ENCODE data around the gene SMAD4. TPM values are rescaled to one million over a fixed set of nuclear protein-coding genes. Genes with fewer than 3 reads are reported as not detected.
"Not testable (repeated sequence)": the region's sequence is repeated elsewhere in the genome, so short reads cannot be mapped to it uniquely, and the experiment has no call there.

The SMAD4 gene
- total RNA-seq = 90.9 TPM
- long read RNA-seq, full-length matches to known transcripts = 110 of 136 reads
- long read RNA-seq, partial matches to known transcripts = 14 of 136 reads
- long read RNA-seq, other reads (novel, unspliced or antisense) = 12 of 136 reads

DNA sequence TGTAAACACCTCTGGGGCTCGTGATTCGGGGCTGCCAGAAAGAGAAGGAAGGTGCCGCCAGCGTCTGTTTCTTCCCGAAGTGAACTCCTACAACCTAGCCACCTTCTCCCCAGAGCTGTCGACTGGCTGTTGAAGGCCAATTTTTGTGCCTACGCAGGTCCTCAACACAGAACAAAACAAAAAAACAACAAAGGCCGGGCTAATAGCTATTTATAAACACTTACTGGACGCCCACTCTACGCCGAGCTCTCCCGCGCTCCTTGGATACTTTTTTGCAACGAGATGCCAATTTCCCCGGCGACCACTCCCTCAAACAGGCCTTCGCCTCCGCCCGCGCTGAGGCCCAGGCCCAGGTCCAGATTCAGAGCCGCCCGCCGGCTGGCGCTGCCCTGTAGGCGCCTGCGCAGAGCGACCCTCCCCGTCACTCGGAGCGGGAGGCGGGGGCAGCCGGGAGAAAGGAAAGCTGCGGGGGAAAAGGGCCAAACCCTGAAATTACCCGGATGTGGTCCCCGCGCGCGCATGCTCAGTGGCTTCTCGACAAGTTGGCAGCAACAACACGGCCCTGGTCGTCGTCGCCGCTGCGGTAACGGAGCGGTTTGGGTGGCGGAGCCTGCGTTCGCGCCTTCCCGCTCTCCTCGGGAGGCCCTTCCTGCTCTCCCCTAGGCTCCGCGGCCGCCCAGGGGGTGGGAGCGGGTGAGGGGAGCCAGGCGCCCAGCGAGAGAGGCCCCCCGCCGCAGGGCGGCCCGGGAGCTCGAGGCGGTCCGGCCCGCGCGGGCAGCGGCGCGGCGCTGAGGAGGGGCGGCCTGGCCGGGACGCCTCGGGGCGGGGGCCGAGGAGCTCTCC is at the start of gene SMAD4:
Gene SMAD4, plus strand, starts transcription at position 520 of the 843 bp plus-strand sequence. CDS start 16,834 bp downstream, outside the sequence.
- peak; percentile 96 for ATAC-seq (ENCODE audit: poor library complexity)
- intact Hi-C loops (cut with DNase I) = no loop called here
- peak; percentile 97 for DNase-seq

GRCh38 chr18:50981381-50981780 is 48.6 kb upstream of the SMAD4 start:
- intact Hi-C loops (cut with DNase I) = no loop called here
- ATAC-seq (ENCODE audit: poor library complexity) (no peak), DNase-seq (no peak)

DNA sequence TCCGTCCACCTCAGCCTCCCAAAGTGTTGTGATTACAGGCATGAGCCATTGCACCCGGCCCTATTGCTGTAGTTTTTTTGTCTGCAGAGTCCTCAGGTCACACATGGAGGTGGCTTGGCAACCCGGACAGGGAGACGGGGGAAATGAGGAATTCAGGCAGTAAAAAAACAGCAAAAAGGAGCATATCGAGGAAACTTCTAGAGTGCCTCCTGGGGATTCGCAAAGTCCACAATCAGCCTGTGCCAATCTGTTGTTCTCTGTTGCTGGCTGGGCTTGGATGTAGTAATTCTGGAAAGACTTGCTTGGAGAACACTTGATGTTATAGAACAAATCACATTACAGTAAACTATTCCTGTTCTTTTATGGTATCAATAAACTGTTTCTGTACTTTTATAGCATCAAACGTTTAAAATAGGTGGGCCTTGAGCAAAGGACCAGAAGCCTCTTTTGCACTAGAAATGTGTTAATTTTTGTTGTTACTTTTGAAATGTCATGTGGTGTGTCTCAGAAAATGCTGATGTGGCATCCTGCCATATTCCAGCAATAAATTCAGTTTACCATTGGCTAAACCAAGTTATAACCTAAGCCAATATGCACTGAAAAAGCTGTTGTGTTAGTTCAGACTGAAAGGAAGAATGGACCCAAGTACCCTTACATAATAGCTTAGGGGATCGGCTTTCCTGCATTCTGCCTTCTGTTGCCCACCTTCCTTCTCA is 47.8 kb upstream of the SMAD4 start:
- DNase-seq (no peak), ATAC-seq (ENCODE audit: poor library complexity) (no peak)
- intact Hi-C loops (cut with DNase I) = no loop called here

- DNase-seq = no peak
- no peak for ATAC-seq (ENCODE audit: poor library complexity)
- intact Hi-C loops (cut with DNase I) = no loop called here
Measured at GRCh38 chr18:50982802-50983179, 47.2 kb upstream of the SMAD4 start.

GRCh38 chr18:50986360-50987087 is 43.5 kb upstream of the SMAD4 start:
- ATAC-seq (ENCODE audit: poor library complexity) = no peak
- intact Hi-C loops (cut with DNase I) = no loop called here

DNA sequence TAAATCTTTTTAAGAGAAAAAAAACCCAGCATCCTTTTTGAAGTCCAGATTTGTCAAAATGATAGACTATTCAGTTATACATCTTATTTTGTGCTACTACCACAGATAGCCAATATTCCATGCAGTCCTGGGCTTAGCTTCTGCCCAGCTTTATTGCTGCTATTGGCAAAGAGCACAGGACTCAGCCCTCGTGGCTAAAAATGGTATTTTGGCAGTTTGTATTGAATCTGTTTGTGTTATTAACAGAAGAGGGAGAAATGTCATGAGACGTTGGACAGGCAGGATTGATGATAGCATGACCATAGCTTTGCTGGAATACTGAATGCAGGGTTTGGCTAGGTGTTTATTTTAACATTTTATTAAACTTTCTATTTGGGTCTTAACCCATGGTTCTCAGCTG is 42.8 kb upstream of the SMAD4 start:
- intact Hi-C loops (cut with DNase I) = no loop called here
- ATAC-seq (ENCODE audit: poor library complexity) = no peak
- DNase-seq = no peak

More at GRCh38 chr18:50986360-50987087, 43.5 kb upstream of the SMAD4 start:
- no peak for DNase-seq

DNA sequence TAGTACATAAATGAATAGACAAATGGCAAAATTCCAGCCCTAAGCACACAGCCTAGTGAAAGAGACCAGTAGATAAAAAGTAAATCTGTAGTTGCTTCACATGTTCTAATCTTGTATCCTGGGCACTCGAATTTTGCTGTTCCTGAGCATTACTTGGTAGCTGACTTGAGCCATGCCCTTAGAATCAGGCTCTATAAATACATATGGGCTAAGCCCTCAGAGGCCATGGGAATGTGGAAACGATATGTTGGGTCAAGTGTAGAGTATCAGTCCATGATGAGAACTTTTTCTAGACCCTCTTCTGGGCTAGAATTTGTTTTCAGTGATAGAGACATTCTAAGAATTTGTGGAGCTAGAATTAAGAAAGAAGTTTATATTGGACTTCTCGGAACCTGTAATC is 40.3 kb upstream of the SMAD4 start:
- no peak for DNase-seq
- intact Hi-C loops (cut with DNase I) = no loop called here
- ATAC-seq (ENCODE audit: poor library complexity) = no peak

DNA sequence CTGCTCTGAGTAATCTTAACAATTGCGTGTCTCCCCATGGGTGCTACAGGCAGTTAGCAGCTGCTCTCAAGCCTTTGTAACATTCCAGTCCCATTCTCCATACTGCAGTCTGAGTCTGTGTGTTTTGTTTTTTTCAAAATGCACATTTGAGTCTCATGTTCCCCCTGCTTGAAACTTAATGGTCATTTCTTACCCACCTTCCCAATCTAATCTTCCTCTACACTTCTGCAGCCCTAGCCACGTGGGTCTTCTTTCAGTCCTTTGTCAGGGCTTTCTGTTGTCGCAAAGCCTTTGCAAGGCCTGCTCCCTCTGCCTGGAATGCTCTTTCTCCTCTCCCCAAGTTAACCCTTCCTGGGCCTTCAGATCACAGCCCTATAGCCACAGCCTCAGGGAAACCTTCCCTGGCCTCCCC is 37.7 kb upstream of the SMAD4 start:
- intact Hi-C loops (cut with DNase I) = no loop called here
- ATAC-seq (ENCODE audit: poor library complexity) = no peak
- DNase-seq = no peak

DNA sequence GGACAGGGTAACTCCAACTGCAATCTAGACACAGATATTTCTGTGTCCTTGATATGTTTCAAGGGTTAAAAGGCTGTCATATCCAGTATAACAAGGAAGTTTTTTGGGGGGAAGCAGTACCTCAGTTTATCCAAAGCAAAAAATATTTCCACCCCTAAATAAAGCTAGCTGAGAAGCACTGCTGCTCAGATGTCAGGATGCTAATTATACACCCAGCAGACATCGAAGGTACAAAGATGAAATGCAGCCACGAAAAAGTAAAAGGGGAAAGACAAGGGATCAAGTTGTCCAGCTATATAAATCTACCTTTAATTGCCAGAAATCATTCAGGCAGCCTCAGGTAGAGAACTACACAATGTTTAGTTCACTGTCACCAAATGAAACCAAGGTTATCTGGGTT is 36.0 kb upstream of the SMAD4 start:
- no peak for ATAC-seq (ENCODE audit: poor library complexity)
- intact Hi-C loops (cut with DNase I) = no loop called here
- DNase-seq = no peak

- DNase-seq; intact Hi-C loops (cut with DNase I); ATAC-seq (ENCODE audit: poor library complexity): not testable (repeated sequence)
Measured at GRCh38 chr18:51003174-51003573, 26.8 kb upstream of the SMAD4 start.

DNA sequence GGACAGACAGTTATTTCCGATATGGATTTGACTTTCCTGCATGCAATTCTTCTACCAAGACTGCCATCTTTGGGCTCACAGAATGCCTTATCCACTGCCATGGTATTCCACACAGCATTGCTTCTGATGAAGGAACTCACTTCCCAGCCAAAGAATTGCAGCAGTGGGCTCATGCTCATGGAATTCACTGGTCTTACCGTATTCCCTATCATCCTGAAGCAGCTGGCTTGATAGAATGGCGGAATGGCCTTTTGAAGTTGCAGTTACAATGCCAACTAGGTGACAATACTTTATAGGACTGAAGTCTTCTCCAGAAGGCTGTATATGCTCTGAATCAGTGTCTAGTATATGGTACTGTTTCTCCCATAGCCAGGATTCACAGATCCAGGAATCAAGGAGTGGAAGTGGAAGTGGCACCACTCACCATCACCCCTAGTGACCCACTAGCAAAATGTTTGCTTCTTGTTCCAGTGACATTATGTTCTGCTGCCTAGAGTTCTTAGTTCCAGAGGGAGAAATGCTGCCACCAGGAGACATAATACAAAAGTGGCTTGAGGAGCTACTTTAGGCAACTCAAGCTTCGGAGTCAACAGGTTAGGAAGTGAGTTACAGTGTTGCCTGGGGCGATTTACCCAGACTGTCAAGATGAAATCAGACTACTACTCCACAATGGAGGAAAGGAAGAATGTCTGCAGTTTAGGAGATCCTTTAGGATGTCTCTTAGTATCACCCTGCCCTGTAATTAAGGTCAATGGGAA is 23.8 kb upstream of the SMAD4 start:
- DNase-seq (no peak), ATAC-seq (ENCODE audit: poor library complexity) (peak; percentile 34)
- intact Hi-C loops (cut with DNase I) = no loop called here

GRCh38 chr18:51006948-51007789 is 22.8 kb upstream of the SMAD4 start:
- ATAC-seq (ENCODE audit: poor library complexity) (no peak), DNase-seq (no peak)
- intact Hi-C loops (cut with DNase I) = no loop called here

DNA sequence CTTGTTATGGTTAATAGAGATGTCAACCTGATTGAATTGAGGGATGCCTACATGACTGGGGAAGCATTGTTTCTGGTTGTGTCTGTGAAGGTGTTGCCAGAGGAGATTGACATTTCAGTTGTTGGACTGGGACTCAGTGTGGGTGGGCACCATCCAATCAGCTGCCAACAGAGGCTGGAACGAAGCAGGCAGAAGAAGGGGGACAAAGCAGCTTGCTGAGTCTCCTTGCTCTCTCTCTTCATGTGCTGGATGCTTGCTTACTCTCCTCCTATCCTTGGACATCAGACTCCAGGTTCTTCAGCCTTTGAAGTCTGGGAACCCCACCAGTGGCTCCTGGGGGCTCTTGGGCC is 22.2 kb upstream of the SMAD4 start:
- intact Hi-C loops (cut with DNase I) = no loop called here
- DNase-seq = no peak
- ATAC-seq (ENCODE audit: poor library complexity) = no peak

DNA sequence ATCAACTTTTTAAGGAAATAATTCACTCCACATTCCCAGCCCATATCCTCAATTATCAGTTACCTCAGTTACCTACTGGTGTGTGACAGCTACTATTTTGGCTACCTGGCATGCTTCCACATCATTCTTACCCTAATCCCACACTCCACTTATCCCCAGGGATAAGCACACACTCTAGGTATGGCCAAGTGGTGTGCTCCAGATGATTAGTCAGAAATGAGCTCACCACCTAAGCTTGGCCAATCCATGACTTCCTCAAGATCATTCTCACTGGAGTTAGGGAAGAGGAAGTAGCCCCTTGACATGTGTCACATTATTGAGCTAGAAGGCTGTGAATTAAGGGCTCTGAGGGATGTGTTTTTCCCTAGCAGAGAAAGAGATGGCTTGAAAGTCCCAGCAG is 20.9 kb upstream of the SMAD4 start:
- DNase-seq (no peak), ATAC-seq (ENCODE audit: poor library complexity) (peak; percentile 70)
- intact Hi-C loops (cut with DNase I) = no loop called here

DNA sequence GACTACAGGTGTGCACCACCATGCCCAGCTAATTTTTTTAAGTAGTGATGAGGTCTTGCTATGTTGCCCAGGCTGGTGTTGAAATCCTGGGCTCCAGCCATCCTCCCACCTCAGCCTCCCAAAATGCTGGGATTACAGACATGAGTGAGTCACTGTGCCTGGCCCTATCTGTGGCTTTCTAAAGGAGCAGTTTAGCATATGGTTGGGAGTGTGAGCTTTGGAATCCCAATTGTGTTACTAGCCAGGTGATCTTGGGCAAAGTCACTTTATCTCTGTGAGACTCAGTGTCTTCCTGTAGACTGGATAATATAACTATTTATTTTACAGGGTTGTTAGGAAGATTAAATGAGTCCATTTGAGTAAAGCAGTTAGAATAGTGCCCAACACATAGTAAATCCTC is 19.8 kb upstream of the SMAD4 start:
- no peak for DNase-seq
- no peak for ATAC-seq (ENCODE audit: poor library complexity)
- intact Hi-C loops (cut with DNase I) = no loop called here

GRCh38 chr18:51011709-51012108 is 18.3 kb upstream of the SMAD4 start:
- ATAC-seq (ENCODE audit: poor library complexity) = no peak
- intact Hi-C loops (cut with DNase I) = no loop called here
- no peak for DNase-seq

DNA sequence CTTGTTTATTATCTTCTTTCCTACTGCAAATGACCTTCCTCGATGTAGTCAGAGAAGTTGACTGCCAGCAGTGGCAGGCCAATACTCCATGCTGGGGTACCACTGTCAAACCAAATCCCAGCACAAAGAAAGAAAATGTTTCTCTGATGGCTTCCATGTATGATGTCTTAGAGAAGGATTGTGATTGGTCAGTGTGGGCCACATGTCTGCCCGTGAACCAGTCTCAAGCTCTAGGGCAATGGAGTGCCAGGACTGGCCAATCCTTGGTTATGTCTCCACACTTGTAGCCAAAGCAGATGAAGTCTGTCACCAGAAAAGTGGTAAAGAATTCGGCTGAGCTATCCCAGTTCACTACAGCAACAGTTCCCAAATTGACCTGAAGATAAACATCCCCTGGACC is 17.6 kb upstream of the SMAD4 start:
- ATAC-seq (ENCODE audit: poor library complexity) (no peak), DNase-seq (no peak)
- intact Hi-C loops (cut with DNase I) = no loop called here

DNA sequence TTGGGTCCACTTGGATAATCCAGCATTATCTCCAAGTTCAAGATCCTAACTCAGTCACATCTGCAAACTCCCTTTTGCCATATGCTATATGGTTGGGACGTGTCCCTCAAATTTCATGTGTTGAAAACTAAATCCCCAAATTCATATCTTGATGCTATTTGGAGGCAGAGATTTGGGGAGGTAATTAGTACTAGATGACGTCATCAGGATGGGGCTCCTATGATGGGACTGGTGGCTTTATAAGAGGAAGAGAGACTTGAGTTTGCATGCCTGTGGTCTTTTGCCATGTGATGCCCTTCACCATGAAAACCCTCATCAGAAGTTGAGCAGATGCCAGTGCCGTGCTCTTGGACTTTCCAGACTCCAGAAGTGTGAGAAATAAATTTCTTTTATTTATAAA is 16.8 kb upstream of the SMAD4 start:
- intact Hi-C loops (cut with DNase I) = no loop called here
- ATAC-seq (ENCODE audit: poor library complexity) (no peak), DNase-seq (no peak)
